Central memory CD8-positive, alpha-beta T cell (primary cell): ENCODE measurements around the gene KRTAP6-2.

Experiments
- ATAC-seq: fragments of 150-1000 bp; cut with Tn5 transposase; replicated peaks from 2 replicates; pipeline ENCODE4 v1.10.0; 2022; ENCODE audit warnings: mild to moderate bottlenecking, moderate FRiP score, moderate number of reproducible peaks; ENCODE audit not compliant: poor library complexity, severe bottlenecking; ENCODE audit errors: extremely low read depth
- DNase-seq, 2 donors: peaks; one replicate each; pipeline ENCODE4 v3.0.0; 2021; ENCODE audit warnings: low spot score in 2 of 2
- H3K27ac Mint-ChIP-seq: one replicate; pipeline ENCODE4 v1.8.0; 2022; ENCODE audit warnings: low read depth, mild to moderate bottlenecking, moderate library complexity, mixed read lengths
- H3K27me3 Mint-ChIP-seq: one replicate; pipeline ENCODE4 v1.8.0; 2022; ENCODE audit warnings: mixed read lengths
- H3K36me3 Mint-ChIP-seq: one replicate; pipeline ENCODE4 v1.8.0; 2022; ENCODE audit warnings: mild to moderate bottlenecking, moderate library complexity, mixed read lengths; ENCODE audit not compliant: insufficient read depth
- H3K4me1 Mint-ChIP-seq: one replicate; pipeline ENCODE4 v1.8.0; 2022; ENCODE audit warnings: mixed read lengths
- H3K4me3 Mint-ChIP-seq: one replicate; pipeline ENCODE4 v1.8.0; 2022; ENCODE audit warnings: mild to moderate bottlenecking, moderate library complexity, mixed read lengths
- H3K9me3 Mint-ChIP-seq: one replicate; pipeline ENCODE4 v1.8.0; 2022; ENCODE audit warnings: mixed read lengths

The KRTAP6-2 gene

DNA sequence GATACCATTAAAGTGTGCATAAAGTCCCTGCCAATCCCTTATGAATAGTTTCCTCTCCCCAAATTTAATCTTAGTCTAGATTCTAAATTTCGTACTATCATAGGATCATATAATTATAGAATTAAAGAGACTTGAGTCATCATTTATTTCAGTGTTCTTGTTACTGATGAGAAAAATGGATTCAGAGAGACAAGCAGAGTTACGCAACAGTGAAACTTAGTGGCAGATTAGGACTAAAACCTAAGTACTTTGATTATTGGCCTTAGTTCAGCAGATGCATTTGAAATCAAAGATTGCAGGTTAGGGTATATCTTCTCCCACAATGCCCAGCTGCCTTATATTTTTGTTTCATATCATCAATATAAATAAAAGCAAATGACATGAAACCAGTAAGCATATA lies 36.7 kb downstream of the KRTAP6-2 start:
- Mint-ChIP-seq H3K27ac (no peak overlapping the region), H3K4me1 (no peaks in the 10 kb centered on the region), H3K4me3 (no peak overlapping the region), H3K27me3 (no peaks in the 10 kb centered on the region), H3K36me3 (no peaks in the 10 kb centered on the region), H3K9me3 (peaks cover 5% of the 10 kb centered on the region)
- no peak for DNase-seq
- no peak for ATAC-seq

DNA sequence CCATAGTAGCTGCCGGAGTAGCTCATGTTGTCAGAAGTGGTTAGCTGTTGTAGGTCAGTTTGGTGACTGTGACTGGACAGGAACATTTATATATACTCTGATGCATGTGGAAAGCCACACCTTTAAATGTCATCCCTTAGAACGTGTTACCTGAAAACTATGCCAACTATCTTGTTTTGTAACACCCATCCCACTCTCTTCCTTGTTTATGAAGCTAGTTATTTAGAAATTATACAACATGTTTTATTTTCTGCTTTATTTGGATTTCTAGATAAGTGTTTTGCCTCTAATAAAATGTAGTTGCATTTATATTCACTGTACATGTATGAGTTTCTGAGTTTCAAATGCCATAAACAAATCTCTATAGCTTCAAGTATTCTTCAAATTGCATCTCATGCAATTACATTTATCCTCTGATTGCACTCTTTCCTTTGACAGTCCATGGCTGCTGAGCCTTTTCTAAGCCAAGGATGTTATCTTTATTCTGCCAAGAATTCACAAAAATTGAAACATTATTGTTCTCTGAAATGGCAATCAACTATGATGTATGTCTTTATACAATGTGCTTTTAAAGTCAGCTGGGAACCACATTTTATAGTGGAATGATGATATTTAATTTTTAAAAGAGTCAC lies 37.3 kb downstream of the KRTAP6-2 start, which contains the start of gene KRTAP19-7:
Gene KRTAP19-7, minus strand, starts transcription at position 51 of the 632 bp plus-strand sequence. Its CDS starts 25 bp downstream, at position 26.
- Mint-ChIP-seq H3K9me3 (peaks cover 10% of the 10 kb centered on the region), H3K27me3 (no peaks in the 10 kb centered on the region), H3K4me1 (no peaks in the 10 kb centered on the region), H3K27ac (no peak within 1 kb of the TSS), H3K4me3 (no peak within 1 kb of the TSS), H3K36me3 (no peaks in the 10 kb centered on the region)
- no peak for ATAC-seq
- no peak for DNase-seq

DNA sequence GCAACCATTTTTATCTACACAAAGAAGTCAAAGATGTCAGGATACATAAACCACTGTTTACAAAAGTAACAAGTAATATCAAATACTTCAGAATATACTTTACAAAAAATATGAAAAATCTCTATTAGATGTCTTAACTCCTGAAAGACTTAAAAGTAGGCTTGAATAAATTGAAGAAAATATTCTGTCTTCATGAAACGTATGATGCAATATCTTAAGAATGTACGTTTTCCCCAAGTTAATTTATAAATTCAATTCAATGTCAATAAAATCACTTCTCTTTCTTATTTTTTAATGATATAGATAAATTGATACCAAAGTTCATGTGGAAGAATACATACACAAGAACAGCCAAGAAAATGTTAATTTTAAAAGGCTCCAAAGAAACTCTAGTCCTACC lies 43.6 kb downstream of the KRTAP6-2 start:
- H3K27me3 Mint-ChIP-seq = no peaks in the 10 kb centered on the region
- H3K9me3 Mint-ChIP-seq = peaks cover 24% of the 10 kb centered on the region
- no peak for ATAC-seq
- no peaks in the 10 kb centered on the region for H3K4me1 Mint-ChIP-seq
- no peaks in the 10 kb centered on the region for H3K36me3 Mint-ChIP-seq
- no peak overlapping the region for H3K27ac Mint-ChIP-seq
- no peak for DNase-seq
- H3K4me3 Mint-ChIP-seq = no peak overlapping the region

DNA sequence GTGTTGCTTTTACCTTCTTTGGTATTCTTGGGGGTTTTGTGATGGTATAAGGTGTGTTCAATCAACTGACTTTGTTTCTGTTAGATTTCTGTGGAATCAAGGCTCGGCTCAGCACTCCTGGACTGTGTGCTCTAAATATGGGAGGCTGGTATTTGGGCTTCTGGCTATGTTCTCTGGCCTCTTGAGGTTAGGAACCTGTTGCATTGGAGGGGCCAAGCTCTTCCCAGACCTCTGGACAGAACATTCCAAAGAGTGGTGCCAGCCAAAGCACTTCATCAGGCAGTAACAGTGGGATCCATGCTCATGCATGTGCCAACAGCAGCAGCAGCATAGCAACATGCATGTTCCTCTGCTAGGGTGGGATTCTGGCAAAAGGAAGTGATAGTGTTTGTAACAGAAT lies 45.9 kb downstream of the KRTAP6-2 start:
- no peak overlapping the region for H3K27ac Mint-ChIP-seq
- ATAC-seq = no peak
- peaks cover 29% of the 10 kb centered on the region for H3K9me3 Mint-ChIP-seq
- no peaks in the 10 kb centered on the region for H3K27me3 Mint-ChIP-seq
- no peaks in the 10 kb centered on the region for H3K4me1 Mint-ChIP-seq
- no peak for DNase-seq
- H3K36me3 Mint-ChIP-seq = no peaks in the 10 kb centered on the region
- H3K4me3 Mint-ChIP-seq = no peak overlapping the region
